Right lobe of liver (tissue), 6 donors: ENCODE data around the gene NRCAM. TPM values are rescaled to one million over a fixed set of nuclear protein-coding genes. Genes with fewer than 3 reads are reported as not detected.

ENCODE experiments used
- ATAC-seq, 4 donors: fragments of 200-7000 bp; cut with Tn5 transposase; one replicate each; pipeline ENCODE4 v1.9.1; 2020; ENCODE audit warnings: mild to moderate bottlenecking in 4 of 4, moderate library complexity in 4 of 4
- DNase-seq, 3 donors: peaks; one replicate each; pipeline ENCODE4 v3.0.0-alpha.2; 2020
- H3K27ac ChIP-seq, 3 donors: fragments of 200-600 bp; one replicate each; pipeline ENCODE4 v1.8.0; 2022
- H3K27me3 ChIP-seq, 2 donors: fragments of 200-600 bp; one replicate each; pipeline ENCODE4 v1.8.0; 2022
- H3K36me3 ChIP-seq, 4 donors: fragments of 200-600 bp; sonication (generic) in 1 of 4; one replicate each; pipeline versions ENCODE4 v1.5.1 to v1.8.0; 2017 to 2022; ENCODE audit warnings: control low read depth in 1 of 4
- H3K4me1 ChIP-seq, 4 donors: fragments of 200-600 bp; sonication (generic) in 1 of 4; one replicate each; pipeline versions ENCODE4 v1.5.1 to v1.8.0; 2017 to 2022; ENCODE audit warnings: control low read depth in 1 of 4
- H3K4me3 ChIP-seq, 3 donors: fragments of 200-600 bp; one replicate each; pipeline ENCODE4 v1.8.0; 2022
- H3K9me3 ChIP-seq, 4 donors: fragments of 200-600 bp; sonication (generic) in 1 of 4; one replicate each; pipeline versions ENCODE4 v1.5.1 to v1.8.0; 2017 to 2022; ENCODE audit warnings: control low read depth in 1 of 4
- CTCF ChIP-seq, 4 donors: fragments of 200-600 bp in 3 of 4; fragments of 450-650 bp in 1 of 4; IDR thresholded peaks; one replicate each; pipeline versions ENCODE4 v1.5.1 to v1.8.0; 2016 to 2022; ENCODE audit warnings: antibody characterized with exemption in 4 of 4, mild to moderate bottlenecking in 2 of 4
- POLR2A ChIP-seq: fragments of 450-650 bp; IDR thresholded peaks from one replicate; pipeline ENCODE4 v1.6.1; 2017; ENCODE audit warnings: antibody characterized with exemption, mild to moderate bottlenecking
- WGBS: methylation state at CpG from one replicate; pipeline ENCODE4 v1.1.6; 2018; ENCODE audit warnings: low coverage, low lambda C conversion rate; ENCODE audit not compliant: insufficient coverage; ENCODE audit errors: missing lambda C conversion rate; 5-methylcytosine and 5-hydroxymethylcytosine counted together
- intact Hi-C, 2 donors: fragments of 100-400 bp; cut with DNase I; formaldehyde crosslinking; loops; one replicate each; pipeline versions ENCODE4 v1.11.2 to v1.14.1; 2022
- total RNA-seq, 6 experiments: library from RNA; depleted of rRNA in 2 of 6; stranded (reverse); fragments of >200 nt in 2 of 6; fragmentation: NEBNext Ultra II Directional in 3 of 6; extraction: Animal tissue kit (Norgen Biotek cat#: 25700) in 3 of 6; gene quantifications; one replicate each; pipeline versions ENCODE4 v1.1.0 to v1.2.4, GENCODE V29; 2016 to 2023
- donor health status: DM: no; HTN: yes; CAD: no.
- donor health status: DM: no; HTN: no; CAD: no.
- donor health status: DM: no; HTN: no; CAD: no.
- donor health status: DM: no; HTN: yes; CAD: no.
- donor health status: DM: no; HTN: yes; CAD: no.

The NRCAM gene
- total RNA-seq, 6 experiments from 2014 or later, result 0.16 to 1.9 (median 0.27) TPM

- H3K27me3 ChIP-seq, result no peaks in the 10 kb centered on the region
- intact Hi-C loops, result no loop called here
- ATAC-seq (no peak), DNase-seq (no peak)
- H3K4me3 ChIP-seq, result no peak overlapping the region
- H3K27ac ChIP-seq, result no peak overlapping the region
- WGBS, result 68% methylated on average over 6 of the region's 6 CpGs
- TF ChIP-seq POLR2A (no peak), CTCF (IDR thresholded peaks at IDR 0.05) (no peak)
- H3K36me3 ChIP-seq, result no peaks in the 10 kb centered on the region
- H3K9me3 ChIP-seq, result no peaks in the 10 kb centered on the region
- H3K4me1 ChIP-seq, result no peaks in the 10 kb centered on the region
Measured at GRCh38 chr7:108268200-108268820, 187.9 kb downstream of the NRCAM start.

GRCh38 chr7:108267615-108268014 lies 188.6 kb downstream of the NRCAM start:
- ATAC-seq, result no peak
- Histone ChIP-seq H3K27me3 (no peaks in the 10 kb centered on the region), H3K27ac (no peak overlapping the region), H3K36me3 (no peaks in the 10 kb centered on the region), H3K4me1 (no peaks in the 10 kb centered on the region), H3K9me3 (no peaks in the 10 kb centered on the region), H3K4me3 (no peak overlapping the region)
- WGBS, result 80% methylated on average over 1 of the region's 1 CpG
- intact Hi-C loops, result no loop called here
- no peak for DNase-seq
- no peak for TF ChIP-seq POLR2A
- TF ChIP-seq CTCF (IDR thresholded peaks at IDR 0.05), result no peak

- no peaks in the 10 kb centered on the region for H3K4me1 ChIP-seq
- intact Hi-C loops, result no loop called here
- H3K36me3 ChIP-seq, result no peaks in the 10 kb centered on the region
- no peak overlapping the region for H3K27ac ChIP-seq
- no peaks in the 10 kb centered on the region for H3K27me3 ChIP-seq
- no peak overlapping the region for H3K4me3 ChIP-seq
- ATAC-seq (no peak), DNase-seq (no peak)
- no peak for TF ChIP-seq POLR2A
- no peaks in the 10 kb centered on the region for H3K9me3 ChIP-seq
- WGBS, result 43% methylated on average over 3 of the region's 3 CpGs
Measured at GRCh38 chr7:108266491-108266890, 189.7 kb downstream of the NRCAM start.

GRCh38 chr7:108266035-108266434 lies 190.2 kb downstream of the NRCAM start:
- TF ChIP-seq POLR2A, result no peak
- no peak for TF ChIP-seq CTCF (IDR thresholded peaks at IDR 0.05)
- Histone ChIP-seq H3K4me3 (no peak overlapping the region), H3K27me3 (no peaks in the 10 kb centered on the region), H3K4me1 (no peaks in the 10 kb centered on the region), H3K27ac (no peak overlapping the region), H3K36me3 (no peaks in the 10 kb centered on the region), H3K9me3 (no peaks in the 10 kb centered on the region)
- ATAC-seq, result no peak
- intact Hi-C loops, result no loop called here
- no peak for DNase-seq

GRCh38 chr7:108265007-108265406 lies 191.2 kb downstream of the NRCAM start:
- DNase-seq, result no peak
- Histone ChIP-seq H3K27me3 (no peaks in the 10 kb centered on the region), H3K36me3 (no peaks in the 10 kb centered on the region), H3K4me3 (no peak overlapping the region), H3K9me3 (no peaks in the 10 kb centered on the region), H3K27ac (no peak overlapping the region), H3K4me1 (no peaks in the 10 kb centered on the region)
- 20% methylated on average over 1 of the region's 3 CpGs for WGBS
- TF ChIP-seq POLR2A (no peak), CTCF (IDR thresholded peaks at IDR 0.05) (no peak)
- ATAC-seq, result no peak
- intact Hi-C loops, result no loop called here
